NAMALWA (cell line): Measurements from ENCODE around the gene SLAMF7.

Experiments used
- DNase-seq: peaks from one replicate; pipeline ENCODE4 v3.0.0-alpha.2; 2015; ENCODE audit warnings: low spot score

The SLAMF7 gene

GRCh38 chr1:160745551-160745950 is 6.5 kb downstream of the SLAMF7 start:
- no peak for DNase-seq

GRCh38 chr1:160746836-160747500 is 7.9 kb downstream of the SLAMF7 start:
- DNase-seq = no peak

- DNase-seq = no peak
Observed at GRCh38 chr1:160747717-160748116, 8.7 kb downstream of the SLAMF7 start.

GRCh38 chr1:160748181-160748877 is 9.3 kb downstream of the SLAMF7 start:
- DNase-seq = peak; percentile 41

- DNase-seq = no peak
Observed at GRCh38 chr1:160748878-160749269, 9.8 kb downstream of the SLAMF7 start.

- no peak for DNase-seq
Observed at GRCh38 chr1:160750608-160751007, 11.6 kb downstream of the SLAMF7 start.

- no peak for DNase-seq
Observed at GRCh38 chr1:160752406-160752805, 13.4 kb downstream of the SLAMF7 start.

GRCh38 chr1:160752924-160753323 is 13.9 kb downstream of the SLAMF7 start:
- DNase-seq = no peak

- no peak for DNase-seq
Observed at GRCh38 chr1:160753594-160753993, 14.5 kb downstream of the SLAMF7 start.

GRCh38 chr1:160755461-160755860 is 16.4 kb downstream of the SLAMF7 start:
- no peak for DNase-seq

- DNase-seq = no peak
Observed at GRCh38 chr1:160755911-160756848, 17.1 kb downstream of the SLAMF7 start.

GRCh38 chr1:160756849-160757201 is 17.8 kb downstream of the SLAMF7 start:
- DNase-seq = no peak

- no peak for DNase-seq
Observed at GRCh38 chr1:160758521-160758920, 19.5 kb downstream of the SLAMF7 start.

- no peak for DNase-seq
Observed at GRCh38 chr1:160759740-160760139, 20.7 kb downstream of the SLAMF7 start.

GRCh38 chr1:160761046-160761445 is 22.0 kb downstream of the SLAMF7 start:
- no peak for DNase-seq

GRCh38 chr1:160761886-160762285 is 22.8 kb downstream of the SLAMF7 start:
- DNase-seq = no peak

GRCh38 chr1:160763993-160764392 is 24.9 kb downstream of the SLAMF7 start:
- DNase-seq = no peak

GRCh38 chr1:160767395-160768294 is 28.6 kb downstream of the SLAMF7 start:
- peak; percentile 28 for DNase-seq

- DNase-seq = peak; percentile 91
Observed at GRCh38 chr1:160768295-160768657, 29.2 kb downstream of the SLAMF7 start.

GRCh38 chr1:160772331-160772730 is 33.3 kb downstream of the SLAMF7 start:
- no peak for DNase-seq

- DNase-seq = no peak
Observed at GRCh38 chr1:160773093-160773492, 34.0 kb downstream of the SLAMF7 start.
